SK-N-SH (cell line): ENCODE data around the gene TMEM131.

Experiments
- CHD2 ChIP-seq: fragments of 150-350 bp; IDR thresholded peaks from 2 replicates; pipeline ENCODE4 v1.6.1; 2018; ENCODE audit warnings: low read length; ENCODE audit not compliant: partially characterized antibody
- CTCF ChIP-seq: fragments of 200-600 bp; sonication (generic); IDR thresholded peaks from 2 replicates; pipeline ENCODE4 v1.6.1; 2017; ENCODE audit warnings: antibody characterized with exemption, mild to moderate bottlenecking, moderate library complexity
- EP300 ChIP-seq, 2 experiments: IDR thresholded peaks; 2 replicates each; pipeline versions ENCODE4 v1.4.0 to v1.6.1; 2012; ENCODE audit warnings: borderline replicate concordance in 1 of 2, low read depth in 1 of 2, low read length in 1 of 2
- FOSL2 ChIP-seq: IDR thresholded peaks from 2 replicates; pipeline ENCODE4 v1.4.0; 2012; ENCODE audit warnings: low read depth, mild to moderate bottlenecking, moderate library complexity, borderline replicate concordance
- FOXM1 ChIP-seq: IDR thresholded peaks from 2 replicates; pipeline ENCODE4 v1.4.0; 2012; ENCODE audit warnings: low read depth, mild to moderate bottlenecking
- GABPA ChIP-seq: IDR thresholded peaks from 2 replicates; pipeline ENCODE4 v1.4.0; 2012; ENCODE audit warnings: low read depth, mild to moderate bottlenecking
- MAX ChIP-seq: IDR thresholded peaks from 2 replicates; pipeline ENCODE4 v1.4.0; 2012; ENCODE audit warnings: low read depth
- PBX3 ChIP-seq: IDR thresholded peaks from 2 replicates; pipeline ENCODE4; 2012
- POLR2AphosphoS5 ChIP-seq: IDR thresholded peaks from 2 replicates; pipeline ENCODE4 v1.6.1; 2012; ENCODE audit warnings: low read depth, low read length
- RAD21 ChIP-seq: IDR thresholded peaks from 2 replicates; pipeline ENCODE4 v1.6.1; 2012; ENCODE audit warnings: mild to moderate bottlenecking, low read length
- RXRA ChIP-seq: IDR thresholded peaks from 2 replicates; pipeline ENCODE4 v1.4.0; 2012; ENCODE audit warnings: low read depth, mild to moderate bottlenecking, borderline replicate concordance
- SIN3A ChIP-seq: IDR thresholded peaks from 2 replicates; pipeline ENCODE4 v1.6.1; 2012; ENCODE audit warnings: low read depth, mild to moderate bottlenecking, low read length, moderate library complexity, borderline replicate concordance
- TAF1 ChIP-seq: IDR thresholded peaks from 2 replicates; pipeline ENCODE4 v1.6.1; 2012; ENCODE audit warnings: low read depth, mild to moderate bottlenecking, low read length, moderate library complexity, borderline replicate concordance
- USF1 ChIP-seq: IDR thresholded peaks from 2 replicates; pipeline ENCODE4 v1.4.0; 2012; ENCODE audit warnings: low read depth, borderline replicate concordance

GRCh38 chr2:98034745-98035144, 39.0 kb upstream of the TMEM131 start:
- no peak for TF ChIP-seq POLR2AphosphoS5
- TF ChIP-seq TAF1 = no peak
- TF ChIP-seq CTCF = no peak
- TF ChIP-seq GABPA = no peak
- TF ChIP-seq PBX3 = no peak
- no peak for TF ChIP-seq RXRA
- TF ChIP-seq EP300 (IDR thresholded peaks at IDR 0.05; ENCODE audit: borderline replicate concordance in 1 of 2, low read depth in 1 of 2, low read length in 1 of 2) = no peak
- no peak for TF ChIP-seq SIN3A
- no peak for TF ChIP-seq MAX
- no peak for TF ChIP-seq FOSL2
- TF ChIP-seq USF1 = no peak
- no peak for TF ChIP-seq RAD21
- no peak for TF ChIP-seq CHD2
- TF ChIP-seq FOXM1 = no peak
